WERI-Rb-1 (cell line): Measurements from ENCODE around the gene FBN3.

Source experiments
- DNase-seq: peaks from one replicate; pipeline ENCODE4 v3.0.0-alpha.2; 2020
- H3K27ac ChIP-seq: fragments of 250-450 bp; sonication (Bioruptor Pico); 2 replicates; pipeline ENCODE4 v1.5.1; 2020; ENCODE audit warnings: mild to moderate bottlenecking, moderate library complexity
- H3K27me3 ChIP-seq: fragments of 250-450 bp; sonication (Bioruptor Pico); 2 replicates; pipeline ENCODE4 v1.5.1; 2021; ENCODE audit warnings: mild to moderate bottlenecking, low read depth, moderate library complexity; ENCODE audit not compliant: insufficient read depth, severe bottlenecking
- H3K36me3 ChIP-seq: fragments of 250-450 bp; sonication (Bioruptor Pico); 2 replicates; pipeline ENCODE4 v1.5.1; 2020; ENCODE audit warnings: mild to moderate bottlenecking, moderate library complexity
- H3K4me3 ChIP-seq: 2 replicates; pipeline ENCODE4 v1.5.1; 2011; ENCODE audit warnings: low read depth, mild to moderate bottlenecking, control low read depth, low read length
- H3K9me3 ChIP-seq: fragments of 250-450 bp; sonication (Bioruptor Pico); 2 replicates; pipeline ENCODE4 v1.5.1; 2021; ENCODE audit warnings: mild to moderate bottlenecking, moderate library complexity; ENCODE audit not compliant: severe bottlenecking
- CTCF ChIP-seq: IDR thresholded peaks from 2 replicates; pipeline ENCODE4 v1.5.1; 2011; ENCODE audit warnings: low read depth, mild to moderate bottlenecking, control low read depth, inconsistent platforms, low read length

Gene FBN3

GRCh38 chr19:8089664-8090601 is 59.5 kb downstream of the FBN3 start:
- Histone ChIP-seq H3K27ac (no peak overlapping the region), H3K9me3 (peaks cover 2% of the 10 kb centered on the region), H3K4me3 (no peak overlapping the region), H3K27me3 (no peaks in the 10 kb centered on the region), H3K36me3 (peaks cover 27% of the 10 kb centered on the region)
- no peak for DNase-seq
- TF ChIP-seq CTCF, result no peak

GRCh38 chr19:8088752-8089663 is 60.4 kb downstream of the FBN3 start:
- DNase-seq, result no peak
- Histone ChIP-seq H3K9me3 (no peaks in the 10 kb centered on the region), H3K36me3 (peaks cover 19% of the 10 kb centered on the region), H3K27me3 (no peaks in the 10 kb centered on the region), H3K4me3 (no peak overlapping the region), H3K27ac (no peak overlapping the region)
- TF ChIP-seq CTCF, result no peak

GRCh38 chr19:8087876-8088275 is 61.5 kb downstream of the FBN3 start:
- no peaks in the 10 kb centered on the region for H3K9me3 ChIP-seq
- TF ChIP-seq CTCF, result no peak
- H3K27me3 ChIP-seq, result no peaks in the 10 kb centered on the region
- H3K4me3 ChIP-seq, result no peak overlapping the region
- no peak for DNase-seq
- peaks cover 19% of the 10 kb centered on the region for H3K36me3 ChIP-seq
- no peak overlapping the region for H3K27ac ChIP-seq

- no peak for TF ChIP-seq CTCF
- H3K9me3 ChIP-seq, result no peaks in the 10 kb centered on the region
- DNase-seq, result no peak
These were observed 62.5 kb downstream of the FBN3 start for GRCh38 chr19:8086849-8087248.

GRCh38 chr19:8085598-8086408 is 63.6 kb downstream of the FBN3 start:
- Histone ChIP-seq H3K27me3 (no peaks in the 10 kb centered on the region), H3K36me3 (peaks cover 19% of the 10 kb centered on the region), H3K9me3 (no peaks in the 10 kb centered on the region), H3K4me3 (no peak overlapping the region), H3K27ac (no peak overlapping the region)
- no peak for TF ChIP-seq CTCF
- DNase-seq, result peak; percentile 26

More at GRCh38 chr19:8086849-8087248, 62.5 kb downstream of the FBN3 start:
- no peak overlapping the region for H3K27ac ChIP-seq
- H3K4me3 ChIP-seq, result no peak overlapping the region
- peaks cover 19% of the 10 kb centered on the region for H3K36me3 ChIP-seq
- no peaks in the 10 kb centered on the region for H3K27me3 ChIP-seq
